PC-3 (cell line): Measurements from ENCODE around the gene NADSYN1. TPM values are rescaled to one million over a fixed set of nuclear protein-coding genes. Genes with fewer than 3 reads are reported as not detected.
A peak's percentile ranks its signal among the peaks of the same experiment; 100 is the strongest.

Source experiments
- ATAC-seq: fragments of 200-7000 bp; cut with Tn5 transposase; 2 replicates; pipeline ENCODE4 v1.9.1; 2020; ENCODE audit warnings: mild to moderate bottlenecking, moderate library complexity
- BruUV-seq: library from RNA; stranded (reverse); fragments of 400-500 nt; replicated peaks from 2 replicates; lab custom pipeline; 2021; lab: Mats Ljungman, UMichigan
- CTCF ChIA-PET: fragments of 300-600 bp; sonication (Branson Sonifier 250); formaldehyde crosslinking; loops from one replicate; lab custom pipeline; 2022; ENCODE audit warnings: antibody characterized with exemption; lab: Charles Lee
- POLR2A ChIA-PET: fragments of 300-600 bp; sonication (Branson Sonifier 250); formaldehyde crosslinking; loops from one replicate; lab custom pipeline; 2022; ENCODE audit warnings: antibody characterized with exemption; ENCODE audit not compliant: unreplicated experiment; lab: Charles Lee
- DNase-seq: peaks from one replicate; pipeline ENCODE4 v3.0.0-alpha.2; 2015
- H2AFZ ChIP-seq: fragments of 300-600 bp; sonication (generic); 2 replicates; pipeline ENCODE4 v1.6.0; 2016; ENCODE audit warnings: antibody characterized with exemption, low read length
- H3F3A ChIP-seq: fragments of 300-600 bp; sonication (generic); one replicate; pipeline ENCODE4 v1.6.0; 2017; ENCODE audit warnings: antibody characterized with exemption, low read length, control low read depth, mild to moderate bottlenecking; ENCODE audit not compliant: unreplicated experiment
- H3K27ac ChIP-seq: fragments of 300-600 bp; sonication (generic); 2 replicates; pipeline ENCODE4 v1.5.1; 2016; ENCODE audit warnings: mild to moderate bottlenecking, low read length
- H3K27me3 ChIP-seq: fragments of 300-600 bp; sonication (generic); 2 replicates; pipeline ENCODE4 v1.6.1; 2016; ENCODE audit warnings: low read length, mixed read lengths
- H3K36me3 ChIP-seq: fragments of 300-600 bp; sonication (generic); 2 replicates; pipeline ENCODE4 v1.6.1; 2016; ENCODE audit warnings: low read depth, mixed run types, low read length, mixed read lengths
- H3K4me1 ChIP-seq: fragments of 300-600 bp; sonication (generic); 2 replicates; pipeline ENCODE4 v1.5.1; 2016; ENCODE audit warnings: low read length; ENCODE audit not compliant: insufficient read depth
- H3K4me2 ChIP-seq: fragments of 300-600 bp; sonication (generic); 2 replicates; pipeline ENCODE4 v1.6.0; 2016; ENCODE audit warnings: low read length
- H3K4me3 ChIP-seq: fragments of 300-600 bp; sonication (generic); 2 replicates; pipeline ENCODE4 v1.5.1; 2016; ENCODE audit warnings: mild to moderate bottlenecking, low read length, mixed read lengths
- H3K79me2 ChIP-seq: fragments of 300-600 bp; sonication (generic); 2 replicates; pipeline ENCODE4 v1.6.1; 2017; ENCODE audit warnings: low read length, mixed read lengths
- H3K9ac ChIP-seq: fragments of 300-600 bp; sonication (generic); 2 replicates; pipeline ENCODE4 v1.6.0; 2016; ENCODE audit warnings: mild to moderate bottlenecking, low read length
- H3K9me2 ChIP-seq: fragments of 300-600 bp; sonication (generic); replicated peaks from 2 replicates; pipeline ENCODE4 v1.6.1; 2016; ENCODE audit warnings: mixed run types, low read length, mixed read lengths
- H3K9me3 ChIP-seq: fragments of 300-600 bp; sonication (generic); 2 replicates; pipeline ENCODE4 v1.6.1; 2016; ENCODE audit warnings: low read length, mixed read lengths
- H4K20me1 ChIP-seq: fragments of 300-600 bp; sonication (generic); 2 replicates; pipeline ENCODE4 v1.6.1; 2016; ENCODE audit warnings: low read length, mixed read lengths
- CTCF ChIP-seq: fragments of 300-600 bp; sonication (generic); conservative IDR thresholded peaks from 2 replicates; pipeline ENCODE4 v1.5.1; 2017; ENCODE audit warnings: antibody characterized with exemption, low read depth, mild to moderate bottlenecking, low read length
- EZH2 ChIP-seq: fragments of 300-600 bp; sonication (generic); IDR thresholded peaks from one replicate; pipeline ENCODE4 v1.6.1; 2017; ENCODE audit warnings: antibody characterized with exemption, mild to moderate bottlenecking, low read length; ENCODE audit not compliant: unreplicated experiment
- EZH2phosphoT487 ChIP-seq: fragments of 300-600 bp; sonication (generic); IDR thresholded peaks from 2 replicates; pipeline ENCODE4 v1.6.1; 2018; ENCODE audit warnings: mild to moderate bottlenecking, antibody characterized with exemption, low read length, borderline replicate concordance
- intact Hi-C: fragments of 100-400 bp; cut with micrococcal nuclease; formaldehyde crosslinking; loops from 2 replicates; pipeline ENCODE4 v1.9.0; 2023
- total RNA-seq: library from RNA; depleted of rRNA; stranded (reverse); fragments of >200 nt; gene quantifications from 2 replicates; pipeline ENCODE4 v1.2.3, GENCODE V29; 2014

NADSYN1 gene
- total RNA-seq, 1 experiment from 2014 or later: 64.8 TPM

GRCh38 chr11:71456831-71457230 is 3.8 kb downstream of the NADSYN1 start:
- ChIA-PET POLR2A (interaction anchor here (0.6 kb wide), 1 partner anchor 11 kb away, joined by 3 read pairs; no protein-coding TSS in a partner anchor), CTCF (no interaction called here)
- intact Hi-C loops: no loop called here
- TF ChIP-seq CTCF: no peak
- no peak for TF ChIP-seq EZH2phosphoT487
- TF ChIP-seq EZH2: no peak
- H3K9me2 ChIP-seq: no peaks in the 10 kb centered on the region
- H3K27ac ChIP-seq: no peak overlapping the region
- peaks cover 35% of the 10 kb centered on the region for H3K36me3 ChIP-seq
- ATAC-seq (no peak), DNase-seq (no peak)
- peaks cover 11% of the 10 kb centered on the region for H3K4me1 ChIP-seq
- no peaks in the 10 kb centered on the region for H3K27me3 ChIP-seq
- H3K79me2 ChIP-seq: peaks cover 17% of the 10 kb centered on the region
- H3K4me3 ChIP-seq: no peak overlapping the region
- no peaks in the 10 kb centered on the region for H3K9me3 ChIP-seq
- no peak overlapping the region for H3K9ac ChIP-seq
- no peaks in the 10 kb centered on the region for H4K20me1 ChIP-seq
- no peak overlapping the region for H2AFZ ChIP-seq
- no peaks in the 10 kb centered on the region for H3F3A ChIP-seq
- no peak overlapping the region for H3K4me2 ChIP-seq
- no TSS peak for BruUV-seq

- BruUV-seq: no TSS peak
- Histone ChIP-seq H3K9me3 (no peaks in the 10 kb centered on the region), H3K4me3 (no peak overlapping the region), H3K4me1 (0 out of 2 replicates have a peak, but pooled peaks cover 4% of the 10 kb centered on the region), H3K79me2 (peaks cover 13% of the 10 kb centered on the region), H3F3A (no peaks in the 10 kb centered on the region), H4K20me1 (no peaks in the 10 kb centered on the region), H3K27me3 (no peaks in the 10 kb centered on the region), H3K4me2 (no peak overlapping the region), H2AFZ (no peak overlapping the region), H3K9me2 (no peaks in the 10 kb centered on the region), H3K36me3 (peaks cover 37% of the 10 kb centered on the region), H3K9ac (no peak overlapping the region), H3K27ac (no peak overlapping the region)
- ChIA-PET POLR2A (no interaction called here), CTCF (no interaction called here)
- DNase-seq (peak; percentile 18), ATAC-seq (peak; percentile 37)
- intact Hi-C loops: no loop called here
- TF ChIP-seq EZH2phosphoT487: no peak
- no peak for TF ChIP-seq CTCF
- TF ChIP-seq EZH2: no peak
These were observed 5.4 kb downstream of the NADSYN1 start for GRCh38 chr11:71458146-71459070.
